GM19452 (cell line): ENCODE results near the gene RIPK1.
A peak's percentile ranks its signal among the peaks of the same experiment; 100 is the strongest.
"Not testable (repeated sequence)": the region's sequence is repeated elsewhere in the genome, so short reads cannot be mapped to it uniquely, and the experiment has no call there.

Experiments
- ATAC-seq: cut with Tn5 transposase; IDR thresholded peaks from one replicate; pipeline ENCODE4 v1.9.1; 2021; ENCODE audit not compliant: unreplicated experiment

Gene RIPK1

GRCh38 chr6:3133515-3133914 is 65.2 kb downstream of the RIPK1 start:
- no peak for ATAC-seq

DNA sequence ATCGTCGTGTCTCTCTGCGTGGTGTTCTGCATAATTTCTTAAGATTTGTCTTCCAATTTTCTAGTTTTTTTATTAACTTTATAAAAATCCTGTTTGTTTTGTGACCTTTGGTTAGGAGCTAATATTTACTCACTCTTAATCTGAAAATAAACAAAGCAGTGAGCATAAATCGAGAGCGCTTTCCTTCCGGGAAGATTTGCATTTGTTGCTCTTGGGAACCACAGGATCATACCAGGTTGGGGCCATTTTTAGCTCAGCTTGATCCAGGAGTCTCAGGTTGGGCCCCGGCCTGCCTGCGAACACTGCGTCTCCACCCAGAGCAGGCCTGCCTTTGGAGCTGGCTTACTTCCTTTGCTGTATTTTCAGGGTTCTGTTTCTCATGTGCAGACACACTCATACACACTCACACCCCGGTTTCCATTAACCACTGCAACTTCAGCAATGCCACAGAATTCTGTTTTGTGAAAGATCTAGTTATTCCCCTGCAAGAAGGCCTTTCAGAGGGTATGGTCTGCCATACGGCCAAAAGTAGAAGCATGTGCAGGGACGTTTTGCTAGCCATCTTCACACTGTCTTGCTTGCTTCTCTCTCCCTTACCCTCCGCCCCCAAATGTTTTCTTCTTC is 67.5 kb downstream of the RIPK1 start:
- no peak for ATAC-seq

- no peak for ATAC-seq
Observed at GRCh38 chr6:3136292-3137011, 68.2 kb downstream of the RIPK1 start.

- no peak for ATAC-seq
Observed at GRCh38 chr6:3137057-3137777, 68.9 kb downstream of the RIPK1 start.

- not testable (repeated sequence) for ATAC-seq
Observed at GRCh38 chr6:3137873-3138272, 69.6 kb downstream of the RIPK1 start.

GRCh38 chr6:3138341-3138740 is 70.0 kb downstream of the RIPK1 start:
- no peak for ATAC-seq

DNA sequence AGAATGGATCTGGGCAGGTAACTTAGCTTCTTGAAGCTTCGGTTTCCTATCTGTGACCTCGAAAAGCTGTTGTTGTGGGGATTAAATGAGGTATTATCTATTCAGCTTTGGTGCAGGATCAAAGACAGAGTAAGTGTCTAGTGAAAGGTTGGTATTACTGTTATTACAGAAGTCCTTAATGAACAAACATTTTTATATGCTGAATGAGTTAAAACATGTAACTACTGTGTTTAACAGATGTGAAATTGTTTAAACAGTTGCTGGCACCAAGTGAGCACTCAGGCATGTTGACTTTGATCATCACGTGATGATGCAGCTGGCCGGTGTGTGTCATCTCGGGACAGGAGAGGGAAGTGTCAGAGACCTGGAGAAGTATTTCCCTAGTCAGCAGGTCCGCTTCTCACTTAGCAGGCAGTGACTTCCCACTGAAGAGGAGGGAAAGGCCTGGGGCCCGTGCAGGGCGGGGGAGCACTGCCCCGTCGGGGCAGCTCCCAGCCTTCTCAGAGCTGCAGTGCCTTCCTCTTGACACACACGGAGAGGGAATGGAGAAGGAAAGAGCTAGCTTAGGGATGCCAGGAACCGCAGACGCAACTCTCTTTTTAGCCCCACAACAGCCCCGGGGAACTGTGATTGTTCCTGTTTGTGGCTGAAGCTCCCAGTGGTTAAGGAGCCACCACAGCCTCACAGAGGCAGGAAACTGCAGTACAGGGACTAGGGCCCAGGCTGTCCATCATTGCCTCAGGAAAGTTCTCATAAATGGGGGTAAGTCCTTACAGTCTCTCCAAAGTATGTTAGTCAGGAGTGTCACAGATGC is 71.0 kb downstream of the RIPK1 start:
- no peak for ATAC-seq

DNA sequence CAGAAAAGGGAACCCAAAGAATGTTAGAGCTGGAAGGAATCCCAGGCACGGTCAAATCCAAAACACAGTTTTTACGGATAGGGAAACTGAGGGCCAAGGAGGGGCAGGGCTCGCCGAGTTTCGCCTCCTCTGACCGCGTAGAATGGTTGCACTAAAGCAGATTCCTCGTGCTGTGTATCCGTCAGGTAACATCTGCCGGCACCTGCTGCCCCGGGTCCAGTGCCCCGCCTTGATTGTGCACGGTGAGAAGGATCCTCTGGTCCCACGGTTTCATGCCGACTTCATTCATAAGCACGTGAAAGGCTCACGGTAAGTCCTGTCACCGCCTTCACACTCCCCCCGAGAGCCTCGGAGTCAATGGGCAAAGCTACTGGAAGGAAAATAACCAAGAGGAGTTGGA is 71.9 kb downstream of the RIPK1 start:
- no peak for ATAC-seq

- ATAC-seq: no peak
Observed at GRCh38 chr6:3142536-3142935, 74.2 kb downstream of the RIPK1 start.

DNA sequence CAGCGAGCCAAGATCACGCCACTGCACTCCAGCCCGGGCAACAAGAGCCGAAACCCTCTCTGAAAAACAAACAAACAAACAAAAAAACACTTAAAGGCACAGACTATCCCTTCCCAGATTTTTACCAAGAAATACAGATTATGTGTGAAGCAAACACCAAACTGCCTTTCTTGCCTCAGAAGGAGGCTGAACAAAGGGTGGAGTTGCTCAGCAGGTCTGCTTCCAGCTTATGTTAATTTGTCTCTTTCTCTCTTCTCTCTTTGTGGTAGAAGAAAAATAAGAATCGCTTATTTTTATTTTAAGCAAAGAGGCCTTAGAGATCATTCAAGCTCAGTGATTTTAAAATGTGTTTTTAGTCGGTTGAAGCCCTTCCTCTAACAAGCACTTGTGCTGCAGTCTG is 74.9 kb downstream of the RIPK1 start:
- ATAC-seq: no peak

- no peak for ATAC-seq
Observed at GRCh38 chr6:3144571-3144970, 76.3 kb downstream of the RIPK1 start.

DNA sequence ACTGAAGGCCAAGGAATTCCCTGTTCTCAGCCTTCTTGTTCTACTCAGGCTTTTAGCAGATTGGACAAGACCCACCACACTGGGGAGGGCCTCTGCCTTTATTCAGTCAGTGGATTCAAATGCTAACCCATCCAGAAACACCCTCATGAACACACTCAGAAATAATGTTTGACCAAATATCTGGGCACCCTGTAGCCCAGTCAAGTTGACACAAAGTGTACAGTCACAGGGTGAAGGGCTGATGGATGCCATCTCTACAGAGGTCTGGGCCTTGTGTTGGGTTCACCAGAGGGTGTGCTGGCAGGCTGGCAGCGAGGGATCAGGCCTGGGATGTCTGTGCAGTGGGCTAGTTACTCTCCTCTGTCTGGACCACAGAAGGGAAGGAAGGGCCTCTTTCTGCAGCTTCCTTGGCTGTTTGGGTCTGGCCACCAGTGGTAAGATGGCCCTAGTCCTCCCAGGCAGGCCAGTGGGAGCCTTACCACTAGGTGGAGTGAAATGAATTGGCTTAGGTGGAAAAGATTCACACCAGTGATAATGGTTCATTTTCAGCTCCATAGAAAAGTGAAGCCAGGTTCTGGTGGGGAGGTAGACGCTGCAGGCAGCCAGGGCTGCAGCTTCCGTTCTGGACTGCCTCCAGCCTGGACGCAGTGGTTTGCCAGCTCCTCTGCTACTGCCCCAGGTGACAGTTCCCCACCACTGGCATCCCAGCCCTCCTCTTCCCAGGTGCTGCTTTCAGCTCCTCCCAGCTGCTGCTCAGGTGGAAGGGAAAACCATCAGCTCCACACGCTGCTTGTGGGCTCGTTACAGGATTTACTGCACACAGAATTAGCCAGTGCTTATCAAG is 79.8 kb downstream of the RIPK1 start:
- no peak for ATAC-seq

DNA sequence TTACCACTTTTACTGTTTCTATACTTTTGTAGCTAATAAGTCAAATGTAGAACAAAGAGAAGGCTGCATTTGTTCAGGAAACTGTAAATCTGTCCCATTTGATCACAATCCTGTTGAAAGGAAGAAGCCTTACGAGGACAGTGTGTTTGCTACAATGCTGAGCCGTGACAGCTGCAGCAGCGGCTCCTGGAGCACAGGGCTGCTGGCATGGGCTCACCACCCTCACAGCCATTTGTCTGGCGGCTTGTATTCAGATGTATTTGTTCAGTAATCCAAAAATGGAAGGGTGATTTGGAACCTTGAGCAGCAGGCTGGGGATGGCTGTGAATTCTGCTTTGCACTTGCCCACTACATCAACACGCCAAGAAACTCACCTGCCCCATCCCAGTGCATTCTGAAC is 83.4 kb downstream of the RIPK1 start:
- no peak for ATAC-seq

DNA sequence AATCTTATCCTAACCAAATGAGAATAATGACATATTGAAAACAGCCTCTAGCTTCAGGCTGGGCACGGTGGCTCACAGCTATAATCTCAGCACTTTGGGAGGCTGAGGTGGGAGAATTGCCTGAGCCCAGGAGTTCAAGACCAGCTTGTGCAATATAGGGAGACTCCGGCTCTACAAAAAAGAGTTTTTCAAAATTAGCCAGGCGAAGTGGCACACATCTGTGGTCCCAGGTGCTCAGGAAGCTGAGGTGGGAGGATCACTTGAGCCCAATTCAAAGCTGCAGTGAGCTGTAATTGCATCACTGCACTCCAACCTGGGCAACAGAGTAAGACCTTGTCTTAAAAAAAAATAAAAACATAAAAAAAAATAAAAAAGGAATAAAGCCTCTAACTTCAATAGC is 84.4 kb downstream of the RIPK1 start:
- ATAC-seq: no peak

- not testable (repeated sequence) for ATAC-seq
Observed at GRCh38 chr6:3155416-3155815, 87.1 kb downstream of the RIPK1 start.

GRCh38 chr6:3156184-3157130 is 88.2 kb downstream of the RIPK1 start:
- ATAC-seq: not testable (repeated sequence)

DNA sequence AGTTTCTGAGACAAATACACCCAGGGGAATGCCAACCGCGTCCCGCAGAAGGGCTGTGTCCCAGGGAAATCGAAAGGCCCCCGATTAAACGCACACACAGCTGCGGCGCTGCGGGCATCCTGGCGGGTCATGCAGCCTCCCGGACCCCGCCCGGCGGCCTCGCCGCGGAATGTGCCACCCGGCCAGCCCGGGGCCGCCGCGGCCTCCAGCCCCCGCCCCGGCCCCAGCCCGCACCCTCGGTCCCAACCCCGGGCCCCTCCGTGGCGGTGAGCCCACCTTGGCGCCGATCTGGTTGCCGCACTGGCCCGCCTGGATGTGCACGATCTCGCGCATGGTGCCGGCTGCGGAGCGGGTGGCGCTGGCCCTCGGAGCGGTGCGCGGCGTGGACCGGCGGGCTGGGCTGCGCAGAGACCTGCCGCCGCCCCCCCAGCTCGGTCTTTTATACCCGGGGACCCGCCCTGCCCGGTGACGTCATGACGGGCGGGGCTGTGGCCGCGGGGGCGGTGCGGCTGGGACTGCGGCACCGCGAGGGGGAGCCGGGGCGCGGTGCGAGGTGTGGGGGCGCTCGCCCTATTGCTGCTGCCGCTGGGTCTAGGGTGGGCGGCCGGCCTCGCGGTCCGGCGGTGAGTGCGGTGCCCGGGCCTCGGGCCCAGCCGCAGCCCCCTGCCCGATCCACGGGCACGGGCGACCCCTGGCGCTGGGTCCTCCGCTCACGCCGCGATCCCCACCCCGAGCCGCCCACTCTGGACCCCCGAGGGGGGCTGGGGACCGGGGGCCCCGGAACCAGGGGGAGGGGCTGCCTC is 89.0 kb downstream of the RIPK1 start, which contains the start of gene TUBB2A:
Gene TUBB2A, minus strand, starts transcription at position 414 of the 803 bp plus-strand sequence. Its CDS starts 81 bp downstream, at position 333.
- ATAC-seq: peak; percentile 83
